ENCODE results near the gene C9orf43. TPM values are rescaled to one million over a fixed set of nuclear protein-coding genes. Genes with fewer than 3 reads are reported as not detected.
"Not testable (repeated sequence)": the region's sequence is repeated elsewhere in the genome, so short reads cannot be mapped to it uniquely, and the experiment has no call there.

Gene C9orf43
- total RNA-seq, 1 experiment from 2014 or later = 1.3 TPM

GRCh38 chr9:113379829-113380210, 30.7 kb upstream of the C9orf43 start:
- DNase-seq (ENCODE audit: low spot score); in situ Hi-C loops (cut with HindIII; ENCODE audit: low sequenced_read_pairs): not testable (repeated sequence)

GRCh38 chr9:113380869-113381378, 29.6 kb upstream of the C9orf43 start:
- in situ Hi-C loops (cut with HindIII; ENCODE audit: low sequenced_read_pairs) = no loop called here

GRCh38 chr9:113381441-113381840, 29.1 kb upstream of the C9orf43 start:
- DNase-seq (ENCODE audit: low spot score); in situ Hi-C loops (cut with HindIII; ENCODE audit: low sequenced_read_pairs): not testable (repeated sequence)

More at GRCh38 chr9:113380869-113381378, 29.6 kb upstream of the C9orf43 start:
- DNase-seq (ENCODE audit: low spot score) = no peak

DNA sequence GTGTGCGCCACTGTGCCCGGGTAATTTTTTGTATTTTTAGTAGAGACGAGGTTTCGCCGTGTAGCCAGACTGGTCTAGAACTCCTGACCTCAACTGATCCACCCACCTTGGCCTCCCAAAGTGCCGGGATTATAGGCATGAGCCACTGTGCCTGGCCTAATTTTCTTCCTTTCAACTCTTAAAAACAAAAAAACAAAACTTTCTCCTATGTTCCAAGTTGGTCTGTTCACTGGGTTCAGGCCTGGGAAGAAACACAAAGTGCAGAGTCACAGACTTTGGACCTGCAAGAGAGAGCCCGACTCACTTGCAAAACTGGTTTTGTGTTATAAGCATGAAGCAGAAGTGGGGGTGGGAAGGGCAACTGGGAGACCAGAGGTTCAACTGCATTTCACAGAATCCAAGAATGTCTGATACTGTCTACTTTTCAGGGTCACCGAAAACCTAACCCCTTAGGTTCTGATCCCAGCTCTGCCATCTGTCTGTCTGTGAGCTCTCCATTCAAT, 28.6 kb upstream of the C9orf43 start:
- no peak for DNase-seq (ENCODE audit: low spot score)
- in situ Hi-C loops (cut with HindIII; ENCODE audit: low sequenced_read_pairs) = no loop called here

- no peak for DNase-seq (ENCODE audit: low spot score)
- in situ Hi-C loops (cut with HindIII; ENCODE audit: low sequenced_read_pairs) = no loop called here
Observed at GRCh38 chr9:113386571-113387393, 23.8 kb upstream of the C9orf43 start.

GRCh38 chr9:113387560-113388230, 22.9 kb upstream of the C9orf43 start:
- no peak for DNase-seq (ENCODE audit: low spot score)
- in situ Hi-C loops (cut with HindIII; ENCODE audit: low sequenced_read_pairs) = no loop called here

DNA sequence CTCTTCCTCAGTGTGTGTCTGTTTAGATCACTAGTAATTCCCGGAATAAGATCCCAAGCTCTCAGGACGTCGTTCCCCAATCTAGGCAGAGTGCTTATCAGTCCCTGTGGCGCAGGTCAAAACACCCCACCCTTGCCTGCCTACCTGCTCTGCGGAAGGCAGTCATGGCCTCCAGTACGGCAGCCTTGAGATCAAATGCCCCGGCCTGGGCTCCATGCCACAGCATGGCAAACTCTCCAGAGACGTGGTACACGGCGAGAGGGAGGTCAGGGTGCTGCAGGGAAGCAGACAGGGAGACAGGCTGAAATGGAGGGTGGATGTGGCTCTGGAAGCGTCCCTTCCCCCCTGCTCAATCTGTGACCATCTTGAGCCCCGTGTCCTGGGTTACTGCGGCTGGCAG, 21.7 kb upstream of the C9orf43 start:
- no peak for DNase-seq (ENCODE audit: low spot score)
- in situ Hi-C loops (cut with HindIII; ENCODE audit: low sequenced_read_pairs) = no loop called here

- in situ Hi-C loops (cut with HindIII; ENCODE audit: low sequenced_read_pairs) = no loop called here
- DNase-seq (ENCODE audit: low spot score) = no peak
Observed at GRCh38 chr9:113389451-113389850, 21.1 kb upstream of the C9orf43 start.

GRCh38 chr9:113390192-113390960, 20.2 kb upstream of the C9orf43 start:
- DNase-seq (ENCODE audit: low spot score) = no peak
- in situ Hi-C loops (cut with HindIII; ENCODE audit: low sequenced_read_pairs) = no loop called here

GRCh38 chr9:113391917-113392316, 18.6 kb upstream of the C9orf43 start:
- DNase-seq (ENCODE audit: low spot score) = no peak
- in situ Hi-C loops (cut with HindIII; ENCODE audit: low sequenced_read_pairs) = no loop called here

DNA sequence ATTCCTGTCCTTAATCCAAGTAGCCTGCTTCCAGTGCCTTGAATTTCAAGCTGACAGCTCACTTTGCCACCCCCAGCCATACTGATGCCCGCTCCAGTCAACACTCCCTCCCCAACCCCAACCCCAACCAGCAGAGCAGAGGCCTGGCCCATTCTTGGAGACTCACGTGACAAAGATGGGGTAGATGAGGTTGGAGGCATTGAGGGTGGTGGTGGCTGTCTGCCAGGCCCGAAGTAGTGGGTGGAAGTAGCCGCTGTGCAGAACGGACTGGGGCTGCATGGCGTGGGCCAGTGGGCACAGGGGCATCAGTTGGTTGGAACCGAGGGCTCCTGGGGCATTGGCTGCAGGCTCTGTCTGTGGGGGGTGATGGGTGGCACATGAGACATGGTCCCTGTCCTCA, 17.3 kb upstream of the C9orf43 start:
- in situ Hi-C loops (cut with HindIII; ENCODE audit: low sequenced_read_pairs) = no loop called here
- DNase-seq (ENCODE audit: low spot score) = no peak

- DNase-seq (ENCODE audit: low spot score) = no peak
- in situ Hi-C loops (cut with HindIII; ENCODE audit: low sequenced_read_pairs) = no loop called here
Observed at GRCh38 chr9:113395000-113395861, 15.3 kb upstream of the C9orf43 start.

DNA sequence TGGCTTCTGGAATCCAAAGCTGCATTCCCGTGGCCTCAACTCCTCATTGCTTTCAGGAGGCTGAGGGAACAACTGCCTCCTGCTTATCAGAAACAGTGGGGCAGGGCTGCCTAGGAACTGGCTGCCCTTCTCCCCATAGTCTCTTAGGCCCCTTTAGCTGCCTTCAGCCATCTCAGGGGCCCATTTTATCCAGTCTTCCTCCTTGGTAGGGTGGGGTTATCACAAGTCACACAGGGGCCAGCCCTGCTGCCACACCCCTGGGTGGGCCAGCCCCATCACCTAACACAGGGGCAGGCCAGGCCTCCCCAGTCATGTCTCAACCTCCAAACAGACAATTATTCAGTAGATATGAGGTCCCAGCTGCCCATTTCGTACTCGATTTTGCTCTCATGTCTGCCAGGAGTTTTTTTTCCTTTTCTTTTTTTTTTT, 13.3 kb upstream of the C9orf43 start:
- DNase-seq (ENCODE audit: low spot score) = no peak
- in situ Hi-C loops (cut with HindIII; ENCODE audit: low sequenced_read_pairs) = no loop called here

DNA sequence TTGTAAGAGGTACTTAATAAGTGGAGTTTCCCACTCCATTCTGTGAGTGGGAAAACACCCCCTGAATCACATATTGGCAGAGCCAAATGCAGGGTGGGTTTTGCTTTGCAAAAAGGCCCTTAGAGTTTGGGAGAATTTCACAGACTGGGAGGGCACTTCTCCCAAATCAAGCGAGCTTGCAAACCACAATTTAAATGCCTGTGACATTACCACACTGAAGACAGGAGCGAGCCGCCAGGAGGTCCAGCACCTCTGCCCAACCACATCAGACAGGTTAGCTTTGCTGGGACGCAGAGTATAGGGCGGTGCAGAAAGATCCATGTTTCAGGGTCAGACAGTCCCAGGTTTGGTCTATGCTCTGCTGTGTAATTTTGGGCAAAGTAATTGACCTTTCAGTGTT, 11.8 kb upstream of the C9orf43 start:
- in situ Hi-C loops (cut with HindIII; ENCODE audit: low sequenced_read_pairs) = no loop called here
- no peak for DNase-seq (ENCODE audit: low spot score)

DNA sequence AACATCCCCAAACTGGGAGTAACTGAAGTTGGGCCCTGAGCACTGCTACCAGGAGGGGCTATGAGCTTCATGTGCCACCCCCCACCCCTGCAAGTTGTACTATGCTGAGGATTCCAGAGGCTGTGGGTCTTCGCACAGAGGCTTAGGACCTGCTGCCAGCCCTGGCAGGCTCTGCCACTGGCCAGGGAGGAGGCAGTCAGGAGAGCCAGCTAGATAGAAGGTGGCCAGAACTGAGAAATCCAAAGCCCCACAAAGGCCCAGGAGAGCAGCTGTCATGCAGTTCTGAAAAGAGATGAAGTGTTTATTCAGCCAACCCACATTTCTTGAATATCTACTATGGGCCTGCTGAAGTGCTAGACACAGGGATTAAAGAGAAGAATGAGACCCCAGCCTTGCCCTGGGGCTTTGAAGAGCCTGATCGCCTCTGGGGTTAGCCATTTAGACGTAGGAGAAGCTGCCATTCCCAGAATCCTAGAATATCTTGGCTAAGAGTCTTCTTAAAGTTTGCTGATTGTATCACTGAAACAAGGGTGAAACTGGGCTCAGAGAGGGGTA, 10.8 kb upstream of the C9orf43 start:
- DNase-seq (ENCODE audit: low spot score) = peak; percentile 21
- in situ Hi-C loops (cut with HindIII; ENCODE audit: low sequenced_read_pairs) = no loop called here

DNA sequence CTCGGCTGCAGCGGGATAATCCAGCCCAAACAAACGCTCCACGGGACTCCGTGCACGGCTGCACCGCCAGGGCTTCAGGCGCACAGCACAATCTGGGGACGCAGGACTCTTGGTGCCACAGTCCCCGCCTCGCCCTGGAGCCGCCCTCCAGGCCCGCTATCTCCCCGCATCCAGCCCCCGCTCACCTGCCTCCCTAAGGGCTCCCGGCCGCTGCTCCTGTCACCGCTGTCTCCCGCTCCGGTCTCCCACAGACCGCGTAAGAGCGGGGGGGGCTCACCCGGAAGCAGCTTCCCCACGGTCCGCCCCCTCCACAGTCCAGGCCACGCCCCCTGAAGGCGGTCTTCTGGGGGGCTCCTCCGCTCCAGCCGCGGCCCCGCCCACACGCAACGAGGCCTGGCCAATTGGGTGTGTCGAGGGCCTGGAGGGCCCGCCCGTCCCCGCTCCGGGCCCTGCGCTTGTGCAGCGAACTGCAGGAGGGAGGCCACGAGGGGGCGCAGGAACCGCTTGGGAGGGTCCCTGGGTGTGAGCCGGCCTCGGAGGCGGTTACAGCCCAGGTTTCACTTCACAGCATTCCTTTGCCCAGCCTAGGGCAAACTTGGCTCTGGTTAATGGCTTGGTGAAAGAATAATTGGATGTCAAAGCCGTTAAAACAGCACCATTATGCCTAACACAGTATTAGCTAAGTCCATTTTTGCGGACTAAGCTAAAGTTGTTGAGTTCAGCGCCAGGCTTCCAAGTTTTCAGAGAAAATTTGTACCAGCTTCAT, 9.3 kb upstream of the C9orf43 start, which contains the start of gene ALAD:
Gene ALAD, minus strand, starts transcription at position 258 of the 766 bp plus-strand sequence. CDS start 7,725 bp downstream, outside the sequence.
- DNase-seq (ENCODE audit: low spot score) = peak; percentile 99
- in situ Hi-C loops (cut with HindIII; ENCODE audit: low sequenced_read_pairs) = no loop called here

DNA sequence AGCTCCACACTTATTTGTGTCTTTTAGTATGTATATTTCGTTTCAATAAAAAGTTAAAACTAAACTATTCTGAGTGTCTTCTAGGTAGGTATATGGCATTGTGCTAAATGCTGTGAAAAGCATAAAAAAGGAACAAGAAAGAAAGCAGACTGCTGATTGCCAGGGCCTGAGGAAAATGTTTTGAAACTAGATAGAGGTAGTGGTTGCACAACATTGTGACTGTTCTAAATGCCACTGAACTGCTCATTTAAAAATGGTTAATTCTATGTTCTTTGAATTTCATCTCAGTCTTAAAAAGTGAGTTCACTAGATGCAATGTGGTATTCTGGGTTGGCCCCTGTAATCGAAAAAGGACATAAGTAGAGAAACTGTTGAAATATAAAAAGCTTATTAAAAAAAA, 6.9 kb upstream of the C9orf43 start:
- DNase-seq (ENCODE audit: low spot score) = no peak
- in situ Hi-C loops (cut with HindIII; ENCODE audit: low sequenced_read_pairs) = no loop called here
